Esophagus squamous epithelium (tissue), 5 donors: ENCODE results near the gene PDCD4. TPM values are rescaled to one million over a fixed set of nuclear protein-coding genes. Genes with fewer than 3 reads are reported as not detected.

Experiments used
- DNase-seq: peaks from one replicate; lab custom pipeline; 2025; lab: John Stamatoyannopoulos, UW
- H3K27ac ChIP-seq, 4 donors: fragments of 200-600 bp; sonication (generic); one replicate each; pipeline ENCODE4 v1.5.1; 2016 to 2019; ENCODE audit warnings: mild to moderate bottlenecking in 1 of 4
- H3K27me3 ChIP-seq, 4 donors: fragments of 200-600 bp; sonication (generic); 1 replicate in 3 of 4; 2 replicates in 1 of 4; pipeline versions ENCODE4 v1.5.1 to v1.6.0; 2017 to 2021; ENCODE audit warnings: antibody characterized with exemption in 1 of 4
- H3K36me3 ChIP-seq, 3 donors: fragments of 200-600 bp; sonication (generic); one replicate each; pipeline ENCODE4 v1.5.1; 2016 to 2019
- H3K4me1 ChIP-seq, 3 donors: fragments of 200-600 bp; sonication (generic); one replicate each; pipeline ENCODE4 v1.5.1; 2017 to 2019
- H3K4me3 ChIP-seq, 4 donors: fragments of 200-600 bp; sonication (generic); 1 replicate in 3 of 4; 2 replicates in 1 of 4; pipeline ENCODE4 v1.5.1; 2016 to 2019; ENCODE audit warnings: mild to moderate bottlenecking in 2 of 4, moderate library complexity in 1 of 4
- H3K9me3 ChIP-seq, 3 donors: fragments of 200-600 bp; sonication (generic); one replicate each; pipeline ENCODE4 v1.5.1; 2016 to 2019
- POLR2A ChIP-seq, 4 donors: fragments of 450-650 bp; IDR thresholded peaks; one replicate each; pipeline ENCODE4 v1.6.1; 2017; ENCODE audit warnings: antibody characterized with exemption in 4 of 4, mild to moderate bottlenecking in 4 of 4, moderate library complexity in 3 of 4
- WGBS, 2 donors: methylation state at CpG; one replicate each; pipeline ENCODE4 v1.1.5; 2018; 5-methylcytosine and 5-hydroxymethylcytosine counted together
- intact Hi-C: fragments of 100-400 bp; cut with DNase I; formaldehyde crosslinking; loops from one replicate; pipeline ENCODE4 v1.15.0; 2022
- total RNA-seq, 4 donors: library from RNA; depleted of rRNA; stranded (reverse); fragments of >200 nt; gene quantifications; one replicate each; pipeline ENCODE4 v1.1.0, GENCODE V29; 2016
- TF ChIP-seq, protein P1 (sequence below), 6 experiments: fragments of 450-650 bp in 4 of 6; fragments of 200-600 bp in 2 of 6; sonication (generic) in 2 of 6; IDR thresholded peaks; one replicate each; pipeline ENCODE4 v1.5.1; 2016 to 2019; ENCODE audit warnings: antibody characterized with exemption in 6 of 6, mild to moderate bottlenecking in 4 of 6, moderate library complexity in 4 of 6
- donor health status: DM: yes; HTN: yes; CAD: no.

Gene PDCD4
- total RNA-seq, 4 donors from 2014 or later = 68.3 to 299 (median 171) TPM

DNA sequence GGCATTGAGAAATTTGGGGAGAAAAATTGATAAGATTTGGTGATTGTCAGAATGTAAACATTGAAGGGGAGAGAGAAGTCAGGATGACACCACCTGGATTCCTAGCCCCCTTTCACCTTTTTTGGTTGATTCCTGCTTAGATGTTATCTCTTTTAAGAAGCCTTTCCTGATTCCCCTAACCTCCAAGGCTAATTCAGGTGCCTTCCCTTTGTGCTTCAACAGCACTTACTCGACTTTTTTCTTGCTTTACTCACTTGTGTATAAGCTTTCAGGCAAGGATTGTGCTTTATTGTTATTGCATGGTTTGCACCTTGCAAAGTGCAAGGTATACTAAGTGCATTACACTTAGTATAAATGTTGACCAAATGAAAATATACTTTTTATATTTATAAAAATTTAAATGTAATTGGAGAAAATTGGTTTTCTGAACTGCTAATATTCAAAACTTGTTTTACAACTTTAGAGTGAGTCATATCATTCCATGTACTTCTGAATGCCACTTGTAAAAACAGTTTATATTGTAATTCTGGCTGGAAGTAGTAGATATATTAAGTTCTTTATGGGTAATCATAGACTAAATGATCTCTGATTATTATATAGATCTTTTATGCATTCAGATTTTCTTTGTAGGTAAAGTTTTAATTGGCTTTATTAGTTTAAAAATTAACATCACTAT, 60.9 kb downstream of the PDCD4 start:
- Histone ChIP-seq H3K4me3 (no peak overlapping the region), H3K27me3 (no peaks in the 10 kb centered on the region), H3K4me1 (peaks cover 0 to 78% (median 12%) of the 10 kb centered on the region in 3 donors), H3K36me3 (no peaks in the 10 kb centered on the region), H3K27ac (peak overlapping the region in 2 of 4 donors; percentile 30 to 33), H3K9me3 (no peaks in the 10 kb centered on the region)
- WGBS, 2 donors = 25 to 37% methylated on average over 1 of the region's 1 CpG
- TF ChIP-seq POLR2A (IDR thresholded peaks at IDR 0.05) = no peak
- TF ChIP-seq, protein P1, sequence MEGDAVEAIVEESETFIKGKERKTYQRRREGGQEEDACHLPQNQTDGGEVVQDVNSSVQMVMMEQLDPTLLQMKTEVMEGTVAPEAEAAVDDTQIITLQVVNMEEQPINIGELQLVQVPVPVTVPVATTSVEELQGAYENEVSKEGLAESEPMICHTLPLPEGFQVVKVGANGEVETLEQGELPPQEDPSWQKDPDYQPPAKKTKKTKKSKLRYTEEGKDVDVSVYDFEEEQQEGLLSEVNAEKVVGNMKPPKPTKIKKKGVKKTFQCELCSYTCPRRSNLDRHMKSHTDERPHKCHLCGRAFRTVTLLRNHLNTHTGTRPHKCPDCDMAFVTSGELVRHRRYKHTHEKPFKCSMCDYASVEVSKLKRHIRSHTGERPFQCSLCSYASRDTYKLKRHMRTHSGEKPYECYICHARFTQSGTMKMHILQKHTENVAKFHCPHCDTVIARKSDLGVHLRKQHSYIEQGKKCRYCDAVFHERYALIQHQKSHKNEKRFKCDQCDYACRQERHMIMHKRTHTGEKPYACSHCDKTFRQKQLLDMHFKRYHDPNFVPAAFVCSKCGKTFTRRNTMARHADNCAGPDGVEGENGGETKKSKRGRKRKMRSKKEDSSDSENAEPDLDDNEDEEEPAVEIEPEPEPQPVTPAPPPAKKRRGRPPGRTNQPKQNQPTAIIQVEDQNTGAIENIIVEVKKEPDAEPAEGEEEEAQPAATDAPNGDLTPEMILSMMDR (IDR thresholded peaks at IDR 0.05) = no peak
- DNase-seq = no peak
- intact Hi-C loops = no loop called here

DNA sequence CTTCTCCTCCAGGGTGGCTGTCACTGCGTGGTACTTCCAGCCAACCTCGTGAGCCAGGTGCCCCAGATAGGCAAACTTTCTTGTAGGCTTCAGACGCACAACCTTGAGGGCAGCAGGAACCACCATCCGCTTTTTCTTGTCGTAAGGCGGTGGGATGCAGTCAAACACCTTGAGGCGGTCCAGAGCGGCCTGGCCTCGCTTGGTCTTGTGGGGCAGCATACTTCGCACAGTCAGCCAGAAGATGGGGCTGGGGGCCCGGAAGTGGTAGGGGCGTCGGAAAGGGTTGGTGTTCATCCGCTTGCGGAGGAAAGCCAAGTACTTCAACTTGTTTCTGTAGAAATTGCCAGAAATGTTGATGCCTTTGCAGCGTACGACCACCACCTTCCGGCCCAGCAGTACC, 65.0 kb downstream of the PDCD4 start:
- no peak for DNase-seq
- intact Hi-C loops = no loop called here
- 99% methylated on average over 11 to 14 of the region's 18 CpGs for WGBS, 2 donors
- Histone ChIP-seq H3K4me3 (no peak overlapping the region), H3K27me3 (no peaks in the 10 kb centered on the region), H3K27ac (no peak overlapping the region), H3K9me3 (no peaks in the 10 kb centered on the region), H3K36me3 (peaks cover 0 to 7% (median 0%) of the 10 kb centered on the region in 3 donors), H3K4me1 (peaks cover 0 to 40% (median 9%) of the 10 kb centered on the region in 3 donors)
- TF ChIP-seq, protein P1 (IDR thresholded peaks at IDR 0.05) = no peak
- TF ChIP-seq POLR2A (IDR thresholded peaks at IDR 0.05) = no peak

DNA sequence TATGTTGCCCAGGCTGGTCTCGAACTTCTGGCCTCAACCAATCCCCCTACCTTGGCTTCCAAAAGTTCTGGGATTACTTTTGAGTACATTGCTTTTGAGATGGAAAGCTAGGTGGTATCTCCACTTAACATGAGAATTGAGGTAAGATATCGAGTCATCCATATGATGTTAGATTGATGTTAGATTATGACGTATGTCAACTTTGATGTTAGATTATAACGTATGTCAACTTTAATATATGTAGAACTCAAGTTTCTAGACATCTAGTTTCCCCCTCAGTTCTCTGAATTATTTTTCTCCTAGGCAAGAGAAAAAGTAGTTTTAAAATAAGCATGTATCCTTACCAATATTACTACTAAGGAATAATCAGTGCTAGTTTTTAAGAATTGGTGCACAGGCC, 67.7 kb downstream of the PDCD4 start:
- Histone ChIP-seq H3K9me3 (no peaks in the 10 kb centered on the region), H3K27me3 (no peaks in the 10 kb centered on the region), H3K27ac (no peak overlapping the region), H3K4me1 (peaks cover 0 to 22% (median under 1%) of the 10 kb centered on the region in 3 donors), H3K36me3 (peaks cover 0 to 13% (median 0%) of the 10 kb centered on the region in 3 donors), H3K4me3 (no peak overlapping the region)
- DNase-seq = no peak
- TF ChIP-seq POLR2A (IDR thresholded peaks at IDR 0.05) = no peak
- TF ChIP-seq, protein P1 (IDR thresholded peaks at IDR 0.05) = no peak
- intact Hi-C loops = no loop called here
- WGBS, 2 donors = 90 to 98% methylated on average over 4 of the region's 4 CpGs

DNA sequence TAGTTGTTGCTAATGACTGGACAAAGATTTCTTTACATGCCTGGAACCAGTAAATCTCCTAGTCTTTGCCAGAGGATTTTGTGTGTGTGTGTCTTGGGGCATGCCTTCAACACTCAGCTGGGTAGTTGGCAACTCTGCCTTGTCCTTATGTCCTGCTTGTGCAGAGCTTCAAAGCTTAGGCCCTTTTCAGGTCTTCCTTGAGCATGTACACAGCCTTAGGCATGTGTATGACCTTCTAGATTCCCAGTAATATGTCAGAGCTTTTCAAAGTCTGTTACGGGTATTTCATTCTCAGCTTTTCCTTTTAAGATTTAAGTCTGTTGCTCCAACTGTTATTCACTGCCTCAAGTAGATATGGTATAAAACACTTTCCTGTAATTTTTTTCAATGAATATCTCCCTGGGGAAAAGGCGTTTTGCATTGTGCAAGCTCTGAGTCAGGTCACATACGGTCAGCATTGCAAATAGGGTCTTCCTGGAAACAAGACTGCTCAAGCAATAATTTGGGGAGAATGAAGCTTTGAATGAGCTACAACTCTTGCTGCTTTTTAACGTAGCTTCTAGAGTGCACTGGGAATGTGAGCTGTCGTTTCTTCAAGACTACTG, 73.2 kb downstream of the PDCD4 start:
- Histone ChIP-seq H3K4me3 (no peak overlapping the region), H3K27me3 (no peaks in the 10 kb centered on the region), H3K36me3 (peaks cover 0 to 13% (median 0%) of the 10 kb centered on the region in 3 donors), H3K9me3 (no peaks in the 10 kb centered on the region), H3K27ac (no peak overlapping the region), H3K4me1 (peaks cover 0 to 22% (median 9%) of the 10 kb centered on the region in 3 donors)
- WGBS, 2 donors = 53 to 56% methylated on average over 5 of the region's 5 CpGs
- no peak for DNase-seq
- no peak for TF ChIP-seq POLR2A (IDR thresholded peaks at IDR 0.05)
- TF ChIP-seq, protein P1 (IDR thresholded peaks at IDR 0.05) = no peak
- intact Hi-C loops = no loop called here

DNA sequence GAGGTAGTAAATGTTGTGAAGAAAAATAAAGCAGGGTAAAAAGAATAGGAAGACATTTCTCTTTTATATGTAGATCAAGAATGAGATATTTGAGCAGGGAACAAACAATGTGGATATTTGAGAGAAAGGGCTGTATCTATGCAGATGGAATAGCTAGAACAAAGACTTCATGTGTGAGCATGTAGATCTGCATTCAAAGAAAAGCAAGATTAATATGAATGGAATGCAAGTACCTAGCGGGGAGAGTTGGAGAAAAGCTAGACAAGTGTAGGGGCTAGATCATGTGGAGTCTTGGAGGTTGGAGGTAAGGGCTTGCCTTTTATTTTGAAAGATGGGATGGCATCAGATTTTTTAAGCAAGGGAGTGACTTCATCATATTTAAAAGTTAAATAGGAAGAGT, 74.8 kb downstream of the PDCD4 start:
- no peaks in the 10 kb centered on the region for H3K27me3 ChIP-seq
- no peak overlapping the region for H3K4me3 ChIP-seq
- WGBS, 2 donors = 48 to 58% methylated on average over 1 of the region's 1 CpG

More for the DNA sequence above, 74.8 kb downstream of the PDCD4 start:
- no peaks in the 10 kb centered on the region for H3K9me3 ChIP-seq
- intact Hi-C loops = no loop called here
- H3K4me1 ChIP-seq = peaks cover 0 to 22% (median 9%) of the 10 kb centered on the region in 3 donors
- DNase-seq = no peak
- peaks cover 0 to 6% (median 0%) of the 10 kb centered on the region in 3 donors for H3K36me3 ChIP-seq
- TF ChIP-seq, protein P1 (IDR thresholded peaks at IDR 0.05) = no peak
- no peak for TF ChIP-seq POLR2A (IDR thresholded peaks at IDR 0.05)
- no peak overlapping the region for H3K27ac ChIP-seq
